GM13976 (cell line): ENCODE measurements around the gene CDC40.

Experiments used
- DNase-seq: peaks from one replicate; pipeline ENCODE4 v3.0.0; 2012; ENCODE audit warnings: low spot score
- in situ Hi-C: fragments of 300-500 bp; cut with MboI; formaldehyde crosslinking; loops from one replicate; pipeline ENCODE4 v1.12.0; 2022; ENCODE audit warnings: low sequenced_read_pairs, mixed read lengths, inconsistent platforms; ENCODE audit not compliant: unreplicated experiment
- TF ChIP-seq, protein P1 (sequence below): IDR thresholded peaks from 2 replicates; pipeline ENCODE4 v1.5.1; 2012; ENCODE audit warnings: borderline replicate concordance, mild to moderate bottlenecking; ENCODE audit not compliant: insufficient read depth; ENCODE audit errors: extremely low read depth, missing control alignments, control extremely low read depth

The CDC40 gene

DNA sequence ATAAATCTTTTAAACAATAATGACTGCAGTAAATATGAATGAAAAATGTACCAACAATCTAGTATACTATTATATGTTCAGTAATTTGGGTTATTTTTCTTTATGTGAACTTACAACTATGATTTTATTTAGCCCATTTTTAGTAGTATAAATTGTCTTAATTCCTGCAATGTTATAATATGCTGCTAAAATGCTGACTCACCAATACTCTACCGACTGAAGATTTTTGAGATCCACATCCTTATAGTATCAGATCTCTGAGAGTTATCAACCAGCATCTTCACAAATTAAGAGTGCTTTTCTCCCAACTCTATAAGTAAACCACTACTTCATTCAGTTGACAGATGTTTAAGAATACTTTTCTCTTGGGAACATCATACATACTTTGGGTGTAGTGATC, 16.6 kb downstream of the CDC40 start:
- DNase-seq = no peak
- TF ChIP-seq, protein P1, sequence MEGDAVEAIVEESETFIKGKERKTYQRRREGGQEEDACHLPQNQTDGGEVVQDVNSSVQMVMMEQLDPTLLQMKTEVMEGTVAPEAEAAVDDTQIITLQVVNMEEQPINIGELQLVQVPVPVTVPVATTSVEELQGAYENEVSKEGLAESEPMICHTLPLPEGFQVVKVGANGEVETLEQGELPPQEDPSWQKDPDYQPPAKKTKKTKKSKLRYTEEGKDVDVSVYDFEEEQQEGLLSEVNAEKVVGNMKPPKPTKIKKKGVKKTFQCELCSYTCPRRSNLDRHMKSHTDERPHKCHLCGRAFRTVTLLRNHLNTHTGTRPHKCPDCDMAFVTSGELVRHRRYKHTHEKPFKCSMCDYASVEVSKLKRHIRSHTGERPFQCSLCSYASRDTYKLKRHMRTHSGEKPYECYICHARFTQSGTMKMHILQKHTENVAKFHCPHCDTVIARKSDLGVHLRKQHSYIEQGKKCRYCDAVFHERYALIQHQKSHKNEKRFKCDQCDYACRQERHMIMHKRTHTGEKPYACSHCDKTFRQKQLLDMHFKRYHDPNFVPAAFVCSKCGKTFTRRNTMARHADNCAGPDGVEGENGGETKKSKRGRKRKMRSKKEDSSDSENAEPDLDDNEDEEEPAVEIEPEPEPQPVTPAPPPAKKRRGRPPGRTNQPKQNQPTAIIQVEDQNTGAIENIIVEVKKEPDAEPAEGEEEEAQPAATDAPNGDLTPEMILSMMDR = no peak
- in situ Hi-C loops = no loop called here

GRCh38 chr6:110198561-110198960, 18.3 kb downstream of the CDC40 start:
- in situ Hi-C loops = no loop called here
- TF ChIP-seq, protein P1 = no peak
- DNase-seq = no peak

DNA sequence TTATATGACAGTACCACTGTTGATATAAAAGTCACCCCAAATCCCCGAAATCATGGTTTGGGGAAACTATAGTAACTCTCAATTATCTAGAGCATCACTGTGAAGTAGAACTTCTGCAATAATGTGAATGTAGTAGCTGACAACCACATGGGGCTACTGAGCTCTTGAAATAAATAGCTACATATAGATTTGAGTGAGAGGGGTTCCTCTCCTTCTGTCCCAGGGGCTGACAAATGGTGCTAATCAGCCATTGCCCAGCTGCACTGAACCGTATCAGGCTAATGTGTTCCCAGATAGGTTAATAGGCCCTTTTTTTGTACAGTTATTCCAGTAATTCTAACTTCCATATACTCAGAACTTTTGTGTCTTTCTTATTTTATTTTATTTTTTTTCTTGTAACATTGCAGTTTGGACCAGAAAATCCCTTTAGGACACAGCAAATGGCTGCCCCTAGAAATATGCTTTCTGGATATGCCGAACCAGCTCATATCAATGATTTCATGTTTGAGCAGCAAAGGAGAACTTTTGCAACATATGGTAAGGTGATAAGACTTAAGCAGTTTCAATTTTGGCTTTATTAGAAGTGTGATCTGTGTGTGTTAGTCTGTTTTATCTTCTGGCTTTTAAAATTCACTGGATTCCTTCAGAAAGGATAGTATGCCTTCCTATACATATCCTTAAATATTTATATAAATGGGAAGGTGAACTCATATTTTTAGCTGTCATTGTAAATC, 21.1 kb downstream of the CDC40 start:
- TF ChIP-seq, protein P1 = no peak
- in situ Hi-C loops = no loop called here
- no peak for DNase-seq

GRCh38 chr6:110207652-110208051, 27.4 kb downstream of the CDC40 start:
- DNase-seq = no peak
- TF ChIP-seq, protein P1 = no peak
- in situ Hi-C loops = no loop called here

- in situ Hi-C loops = no loop called here
- no peak for DNase-seq
- TF ChIP-seq, protein P1 = no peak
Observed at GRCh38 chr6:110211753-110212152, 31.5 kb downstream of the CDC40 start.

DNA sequence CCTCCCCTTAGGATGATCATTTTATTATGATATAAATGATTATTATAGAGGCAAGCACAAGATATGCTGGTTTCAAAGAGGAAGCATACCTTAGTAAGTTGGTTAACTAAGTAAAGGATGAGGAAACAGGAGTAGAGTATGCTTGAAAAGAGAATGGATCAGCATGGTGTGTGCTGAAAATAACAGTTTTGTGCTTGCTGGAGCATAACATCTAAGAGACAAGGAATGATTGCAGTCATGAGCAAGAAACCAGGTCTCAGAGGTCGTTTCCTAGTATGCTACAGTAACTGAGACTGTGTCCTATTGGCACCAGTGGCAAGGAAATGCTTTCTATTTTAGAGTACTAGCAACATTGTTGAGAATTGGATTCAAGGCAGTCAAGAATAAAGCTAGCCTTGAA, 34.1 kb downstream of the CDC40 start:
- in situ Hi-C loops = no loop called here

More for the DNA sequence above, 34.1 kb downstream of the CDC40 start:
- TF ChIP-seq, protein P1 = no peak
- DNase-seq = no peak
